SJSA1 (cell line): ENCODE results near the gene CPED1. TPM values are rescaled to one million over a fixed set of nuclear protein-coding genes. Genes with fewer than 3 reads are reported as not detected.
A peak's percentile ranks its signal among the peaks of the same experiment; 100 is the strongest.

Experiments
- DNase-seq, 2 experiments: peaks; one replicate each; pipeline ENCODE4 v3.0.0-alpha.2; 2015 to 2020; ENCODE audit warnings: low spot score in 2 of 2, low read depth in 1 of 2
- H3K27ac ChIP-seq: fragments of 250-450 bp; sonication (Bioruptor Pico); 2 replicates; pipeline ENCODE4 v1.5.1; 2020; ENCODE audit warnings: mild to moderate bottlenecking, moderate library complexity
- H3K27me3 ChIP-seq: fragments of 250-450 bp; sonication (Bioruptor Pico); replicated peaks from 2 replicates; pipeline ENCODE4 v1.5.1; 2020; ENCODE audit warnings: mild to moderate bottlenecking, moderate library complexity
- H3K36me3 ChIP-seq: fragments of 250-450 bp; sonication (Bioruptor Pico); 2 replicates; pipeline ENCODE4 v1.5.1; 2020; ENCODE audit warnings: mild to moderate bottlenecking
- H3K4me1 ChIP-seq: fragments of 250-450 bp; sonication (Bioruptor Pico); replicated peaks from 2 replicates; pipeline ENCODE4 v1.6.1; 2021; ENCODE audit warnings: mild to moderate bottlenecking
- H3K4me3 ChIP-seq: fragments of 250-450 bp; sonication (Bioruptor Pico); 2 replicates; pipeline ENCODE4 v1.5.1; 2020; ENCODE audit warnings: mild to moderate bottlenecking
- H3K9me3 ChIP-seq: fragments of 250-450 bp; sonication (Bioruptor Pico); replicated peaks from 2 replicates; pipeline ENCODE4 v1.5.1; 2020; ENCODE audit warnings: mild to moderate bottlenecking
- total RNA-seq: library from RNA; depleted of rRNA; stranded (reverse); fragments of >200 nt; shearing (Covaris generic); gene quantifications from 2 replicates; pipeline ENCODE4 v1.2.3, GENCODE V29; 2014; rRNA removed

Gene CPED1
- 46.6 and 64.8 TPM in 2 replicates for total RNA-seq

DNA sequence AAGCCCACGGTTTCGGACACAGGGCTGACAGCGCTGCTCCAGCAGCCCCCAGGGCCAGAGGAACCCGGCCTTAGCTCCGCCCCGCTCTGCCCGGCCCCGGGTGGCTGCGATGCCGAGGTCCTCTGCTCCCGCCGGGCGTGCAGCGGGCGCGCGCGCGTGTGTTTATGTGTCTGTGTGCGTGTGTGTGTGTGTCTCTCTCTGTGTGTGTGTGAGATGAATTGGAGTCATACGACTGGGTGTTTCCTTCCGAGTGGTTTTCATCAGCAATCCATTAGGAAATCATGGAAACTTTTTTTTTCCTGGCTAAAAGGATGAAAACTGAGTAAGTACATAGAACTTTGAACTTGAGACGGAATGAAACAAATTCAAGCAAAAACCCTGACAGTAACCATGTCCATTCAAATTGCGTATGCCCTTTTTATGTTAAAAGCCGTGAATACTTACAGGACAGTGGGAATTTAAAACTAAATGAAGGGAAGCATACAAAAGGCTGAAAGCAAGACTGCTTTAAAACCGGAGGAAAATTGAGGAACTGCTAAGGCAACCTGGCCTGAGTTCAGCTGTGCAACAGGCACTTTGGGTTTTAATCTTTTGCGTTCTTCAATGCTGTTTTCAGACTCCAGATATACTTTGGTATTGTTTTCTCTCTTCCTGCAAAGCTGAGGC, at the start of gene CPED1:
TSS of gene CPED1 (plus strand) at position 121 of the 666 bp plus-strand sequence. CDS start 911 bp downstream, outside the sequence.
- Histone ChIP-seq H3K4me1 (peaks cover 26% of the 10 kb centered on the region), H3K9me3 (no peaks in the 10 kb centered on the region), H3K27me3 (no peaks in the 10 kb centered on the region), H3K4me3 (peak within 1 kb of the TSS; percentile 43), H3K36me3 (peaks cover 7% of the 10 kb centered on the region; the same call in 1 of the 2 replicates), H3K27ac (peak within 1 kb of the TSS; percentile 90)
- DNase-seq: peak; percentile 83 to 86

DNA sequence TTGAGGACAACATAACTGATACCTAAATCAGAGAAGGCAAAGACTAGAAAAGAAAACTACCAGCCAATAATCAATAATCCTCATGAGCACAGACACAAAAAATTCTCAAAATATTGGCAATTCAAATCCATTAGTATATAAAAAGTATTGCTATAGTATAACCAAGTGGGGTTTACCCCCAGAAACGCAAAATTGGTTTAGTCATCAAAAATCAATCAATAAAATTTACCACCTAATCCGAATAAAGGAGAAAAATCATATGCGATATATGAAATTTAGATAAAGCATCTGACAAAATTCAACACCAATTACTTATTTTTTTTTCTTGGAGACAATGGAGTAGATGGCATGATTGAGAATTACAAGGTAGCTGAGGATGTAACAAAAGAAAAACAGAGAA, 49.2 kb upstream of the CPED1 start:
- Histone ChIP-seq H3K4me3 (no peak overlapping the region), H3K27me3 (peaks cover 18% of the 10 kb centered on the region), H3K4me1 (no peaks in the 10 kb centered on the region), H3K36me3 (no peaks in the 10 kb centered on the region), H3K27ac (no peak overlapping the region), H3K9me3 (no peaks in the 10 kb centered on the region)
- DNase-seq: no peak

DNA sequence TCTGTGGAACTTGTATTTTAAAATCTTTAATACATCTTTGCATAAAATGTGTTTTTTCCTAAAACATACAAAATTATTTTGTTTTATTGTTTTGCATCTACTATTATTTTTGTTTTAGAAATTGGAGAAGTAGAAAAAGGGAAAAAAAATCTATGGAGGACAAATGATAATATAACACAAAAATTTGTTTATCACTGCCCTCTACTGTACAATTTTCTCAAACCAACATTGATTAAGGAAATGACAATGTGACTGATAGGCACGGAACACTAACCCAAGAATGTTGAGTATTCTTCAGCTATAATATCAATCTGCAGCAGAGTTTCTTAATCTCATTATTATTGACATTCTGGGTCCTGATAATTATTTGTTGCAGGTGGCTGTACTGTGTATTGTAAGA, 47.4 kb upstream of the CPED1 start:
- Histone ChIP-seq H3K4me3 (no peak overlapping the region), H3K4me1 (no peaks in the 10 kb centered on the region), H3K27me3 (peaks cover 26% of the 10 kb centered on the region), H3K9me3 (no peaks in the 10 kb centered on the region), H3K36me3 (no peaks in the 10 kb centered on the region), H3K27ac (no peak overlapping the region)
- DNase-seq: no peak

DNA sequence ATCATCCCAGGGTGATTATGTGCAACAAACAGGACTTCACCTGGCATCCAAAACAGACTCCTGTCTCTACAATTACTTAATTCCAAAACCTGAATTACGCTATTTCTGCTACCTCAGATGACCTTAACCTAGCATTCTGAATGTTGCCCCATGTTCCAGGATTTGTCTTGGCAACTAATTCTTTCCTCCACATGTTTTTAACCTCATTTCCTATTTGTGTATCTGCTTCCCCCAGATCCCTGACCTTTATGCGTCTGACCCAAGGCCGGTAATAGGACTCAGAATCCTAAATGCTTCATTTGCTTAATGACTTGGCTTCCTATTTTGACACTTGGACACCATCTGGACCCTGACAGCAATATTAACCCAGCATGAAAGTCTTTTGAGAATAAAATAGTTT, 46.7 kb upstream of the CPED1 start:
- no peak for DNase-seq
- H3K27me3 ChIP-seq: peaks cover 26% of the 10 kb centered on the region
- no peak overlapping the region for H3K27ac ChIP-seq
- H3K9me3 ChIP-seq: no peaks in the 10 kb centered on the region
- no peak overlapping the region for H3K4me3 ChIP-seq
- no peaks in the 10 kb centered on the region for H3K36me3 ChIP-seq
- no peaks in the 10 kb centered on the region for H3K4me1 ChIP-seq

DNA sequence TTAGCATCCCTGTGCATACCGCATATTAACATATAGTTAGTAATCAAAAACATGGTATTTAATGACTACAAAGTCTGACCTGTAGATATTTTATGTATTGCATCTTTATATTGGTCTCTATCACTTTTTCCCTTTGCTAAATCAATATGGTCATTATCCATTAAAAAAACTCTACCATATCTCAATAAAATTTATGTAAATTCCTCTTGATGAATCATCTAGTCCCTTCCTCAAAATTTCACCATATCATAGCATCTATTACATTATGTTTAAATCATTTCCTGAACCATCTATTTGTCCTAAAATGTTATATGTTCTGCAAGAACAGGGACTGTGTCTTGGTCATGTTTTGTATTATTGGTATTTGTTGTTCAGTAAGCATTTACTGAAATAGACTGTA, 45.6 kb upstream of the CPED1 start:
- H3K27me3 ChIP-seq: peaks cover 26% of the 10 kb centered on the region
- no peaks in the 10 kb centered on the region for H3K4me1 ChIP-seq
- DNase-seq: no peak
- no peaks in the 10 kb centered on the region for H3K36me3 ChIP-seq
- H3K4me3 ChIP-seq: no peak overlapping the region
- no peak overlapping the region for H3K27ac ChIP-seq
- H3K9me3 ChIP-seq: no peaks in the 10 kb centered on the region

DNA sequence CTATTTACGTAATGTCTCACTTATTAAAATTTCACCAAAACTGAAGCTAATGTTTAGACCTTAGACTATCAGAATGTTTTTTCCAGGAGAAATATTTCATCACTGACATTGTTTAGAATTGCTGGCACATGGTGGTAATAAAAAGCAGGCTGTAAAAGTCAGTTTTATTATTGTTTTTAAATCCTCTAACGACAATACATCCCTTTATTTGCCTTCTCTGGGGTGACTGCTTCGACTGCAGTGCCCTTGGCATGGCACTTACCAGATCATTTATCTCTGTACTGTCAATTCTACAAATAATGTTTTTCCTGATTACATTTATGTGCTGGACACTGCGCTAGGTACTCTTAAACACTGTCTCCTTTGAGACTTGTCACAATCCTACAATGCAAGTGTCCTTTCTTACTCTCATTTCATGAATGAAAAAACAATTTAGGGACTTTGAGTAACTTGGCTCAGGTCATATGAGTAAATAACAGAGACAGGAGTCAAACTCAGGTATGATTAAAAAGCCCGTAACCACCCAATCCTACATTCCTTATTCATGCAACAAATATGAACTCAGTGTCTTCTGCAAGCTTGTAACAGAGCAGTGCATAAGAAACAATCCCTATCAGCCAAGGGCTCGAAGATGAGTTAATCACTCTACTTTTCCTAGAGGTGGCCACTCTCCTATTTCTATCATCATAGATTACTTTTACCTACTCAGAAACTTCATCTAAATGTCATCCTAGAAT, 43.5 kb upstream of the CPED1 start:
- Histone ChIP-seq H3K27ac (no peak overlapping the region), H3K4me3 (no peak overlapping the region), H3K4me1 (no peaks in the 10 kb centered on the region), H3K36me3 (no peaks in the 10 kb centered on the region), H3K9me3 (no peaks in the 10 kb centered on the region), H3K27me3 (peaks cover 24% of the 10 kb centered on the region)
- DNase-seq: no peak

DNA sequence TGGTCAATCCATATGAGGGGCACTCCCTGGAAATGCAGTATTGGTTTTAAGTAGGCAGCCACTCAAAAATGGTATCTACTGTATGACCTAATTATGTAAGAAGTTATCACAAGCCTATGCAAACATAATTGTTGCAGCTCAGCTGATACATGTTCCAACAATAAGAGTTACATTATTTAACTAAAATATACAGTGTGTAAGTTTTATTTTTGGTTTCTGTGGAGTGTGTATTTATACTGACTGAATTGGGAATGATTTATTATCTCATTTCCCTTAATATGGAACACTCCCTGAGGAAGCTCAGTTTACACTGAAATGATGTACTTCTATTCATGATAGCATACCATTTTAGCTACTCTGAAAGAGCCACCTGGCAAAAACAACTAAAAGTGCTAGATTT, 40.5 kb upstream of the CPED1 start:
- H3K4me1 ChIP-seq: peaks cover 7% of the 10 kb centered on the region
- no peak overlapping the region for H3K4me3 ChIP-seq
- no peaks in the 10 kb centered on the region for H3K9me3 ChIP-seq
- peaks cover 15% of the 10 kb centered on the region for H3K27me3 ChIP-seq
- peaks cover 4% of the 10 kb centered on the region for H3K36me3 ChIP-seq
- no peak for DNase-seq
- H3K27ac ChIP-seq: no peak overlapping the region

DNA sequence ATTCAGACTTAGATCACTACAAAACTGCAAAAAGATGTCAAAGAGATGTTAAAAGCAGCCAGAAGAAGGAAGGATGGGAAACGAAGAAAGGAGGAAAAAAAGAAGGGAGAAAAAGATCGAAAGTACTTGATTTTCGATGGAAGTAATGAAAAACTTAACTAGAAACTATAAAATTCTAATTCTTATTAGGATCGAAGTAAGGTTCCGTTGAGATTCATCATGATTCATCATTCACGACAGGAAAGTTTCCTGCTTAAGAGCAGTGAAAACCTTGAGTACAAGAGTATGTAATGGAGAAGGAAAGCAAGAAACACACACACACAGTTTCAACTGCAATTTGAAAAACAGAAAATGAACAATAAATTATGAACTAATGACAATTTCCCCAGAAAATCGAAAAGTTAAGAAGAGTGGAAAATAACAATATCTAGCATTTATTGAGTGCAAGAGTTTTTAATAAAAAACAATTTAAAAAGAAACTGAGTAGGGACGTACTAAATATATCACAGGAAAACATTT, 39.1 kb upstream of the CPED1 start:
- peaks cover 16% of the 10 kb centered on the region for H3K36me3 ChIP-seq
- H3K27me3 ChIP-seq: peaks cover 11% of the 10 kb centered on the region; the same call in 1 of the 2 replicates
- no peaks in the 10 kb centered on the region for H3K9me3 ChIP-seq
- DNase-seq: no peak
- H3K27ac ChIP-seq: no peak overlapping the region
- H3K4me3 ChIP-seq: peak overlapping the region; percentile 52
- peaks cover 7% of the 10 kb centered on the region for H3K4me1 ChIP-seq

DNA sequence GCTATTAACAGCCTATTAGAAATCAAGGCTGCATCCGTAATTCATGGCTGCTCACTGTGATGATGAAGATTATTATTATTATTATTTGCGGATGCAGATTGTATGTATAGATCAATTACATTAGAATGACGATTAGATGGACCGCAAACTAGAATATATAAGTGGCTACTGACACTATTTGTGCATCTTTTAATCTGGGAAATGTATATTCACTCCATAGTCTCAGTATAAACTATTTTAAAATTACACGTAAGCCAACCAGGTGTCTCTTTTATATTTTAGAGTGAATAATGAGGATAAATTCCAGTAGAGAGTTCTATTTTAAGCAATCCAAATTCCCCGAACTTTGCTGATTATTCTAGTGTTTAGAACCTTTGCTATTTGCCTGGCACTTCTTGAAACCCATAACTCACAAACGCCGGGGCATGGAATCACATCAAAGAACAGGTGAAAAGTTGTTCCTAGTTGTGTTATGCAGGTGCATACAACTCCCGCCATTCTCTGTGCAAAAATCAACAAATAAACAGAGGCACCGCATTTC, 38.4 kb upstream of the CPED1 start:
- H3K36me3 ChIP-seq: peaks cover 17% of the 10 kb centered on the region
- no peak for DNase-seq
- peaks cover 4% of the 10 kb centered on the region; the same call in 1 of the 2 replicates for H3K27me3 ChIP-seq
- H3K9me3 ChIP-seq: no peaks in the 10 kb centered on the region
- H3K27ac ChIP-seq: no peak overlapping the region
- peak overlapping the region; percentile 52 for H3K4me3 ChIP-seq
- peaks cover 7% of the 10 kb centered on the region for H3K4me1 ChIP-seq

DNA sequence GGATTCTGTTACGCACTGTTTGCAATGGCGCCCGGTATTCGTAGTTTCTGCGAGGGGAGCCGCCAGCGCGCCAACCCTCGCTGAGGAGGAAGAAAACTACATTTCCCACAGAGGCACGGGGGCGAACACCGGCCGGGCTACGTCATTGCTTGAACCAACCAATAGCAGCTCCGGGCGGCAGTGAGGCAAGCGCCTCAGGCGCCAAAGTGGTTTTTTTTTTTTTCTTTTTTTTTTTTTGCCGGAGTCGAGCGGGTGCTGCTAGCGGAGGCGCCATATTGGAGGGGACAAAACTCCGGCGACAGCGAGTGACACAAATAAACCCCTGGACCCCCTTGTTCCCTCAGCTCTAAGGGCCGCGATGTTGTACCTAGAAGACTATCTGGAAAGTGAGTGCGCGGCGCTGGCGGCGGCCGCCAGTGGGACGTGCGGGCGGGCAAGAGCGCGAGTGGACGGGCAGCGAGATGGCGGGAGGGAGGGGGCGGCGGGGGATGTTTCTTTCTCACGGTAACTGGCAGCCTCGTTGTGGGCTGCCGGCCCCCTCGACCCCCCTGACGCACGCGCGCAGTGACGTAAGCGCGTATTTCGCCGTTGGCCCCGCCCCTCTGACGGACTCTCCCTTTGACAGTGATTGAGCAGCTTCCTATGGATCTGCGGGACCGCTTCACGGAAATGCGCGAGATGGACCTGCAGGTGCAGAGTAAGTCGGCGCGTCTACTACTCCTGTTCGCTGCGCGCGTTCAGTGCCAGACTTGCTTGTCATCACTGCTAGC, 37.8 kb upstream of the CPED1 start, which contains the start of gene ING3:
TSS of gene ING3 (plus strand) at position 239 of the 770 bp plus-strand sequence. CDS start at position 359, 120 bp downstream.
- DNase-seq: peak; percentile 97 to 99
- Histone ChIP-seq H3K27me3 (peaks cover 4% of the 10 kb centered on the region; the same call in 1 of the 2 replicates), H3K27ac (peak within 1 kb of the TSS; percentile 98), H3K9me3 (no peaks in the 10 kb centered on the region), H3K36me3 (peaks cover 23% of the 10 kb centered on the region), H3K4me1 (peaks cover 7% of the 10 kb centered on the region), H3K4me3 (peak within 1 kb of the TSS; percentile 52)

DNA sequence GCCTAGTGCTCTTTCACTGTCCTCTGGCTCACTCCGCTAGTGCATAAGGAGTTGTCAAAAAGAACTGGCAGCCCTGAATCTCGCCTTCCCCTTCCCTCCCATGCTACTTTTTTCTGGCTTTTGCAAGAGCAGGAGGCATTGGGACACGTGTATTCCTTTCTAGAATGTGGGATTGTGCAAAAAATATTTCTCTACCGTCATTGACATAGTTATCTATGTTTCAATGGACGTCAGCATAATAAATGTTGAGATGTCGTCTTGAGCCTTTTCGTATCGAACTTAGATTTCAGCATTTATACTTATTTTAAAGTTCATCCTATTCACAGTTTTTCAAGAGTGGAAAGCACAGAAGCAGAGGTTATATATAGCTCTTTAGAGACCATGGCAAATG, 37.2 kb upstream of the CPED1 start:
- Histone ChIP-seq H3K27me3 (peaks cover 4% of the 10 kb centered on the region; the same call in 1 of the 2 replicates), H3K9me3 (no peaks in the 10 kb centered on the region), H3K27ac (peak overlapping the region; percentile 98), H3K4me1 (peaks cover 7% of the 10 kb centered on the region), H3K36me3 (peaks cover 29% of the 10 kb centered on the region), H3K4me3 (peak overlapping the region; percentile 52)
- no peak for DNase-seq

DNA sequence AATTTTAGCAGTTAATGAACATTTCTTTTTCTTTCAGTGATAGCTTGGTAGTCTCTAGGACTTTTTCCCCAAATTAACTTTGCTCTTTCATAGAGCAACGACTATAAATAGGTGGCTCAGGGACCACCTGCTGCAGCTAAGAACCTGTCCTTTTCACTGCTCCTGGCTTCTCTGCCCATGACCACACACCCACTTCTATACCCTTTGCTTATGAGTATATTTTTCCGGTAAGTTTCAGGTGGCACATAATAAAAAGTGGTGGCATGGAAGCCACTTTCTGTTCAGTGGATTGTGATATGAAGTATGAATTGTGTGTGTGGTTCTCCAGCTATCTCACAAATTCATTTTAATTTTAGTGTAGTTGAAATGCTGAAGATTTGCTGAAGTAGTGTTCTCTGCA, 36.7 kb upstream of the CPED1 start:
- peaks cover 7% of the 10 kb centered on the region for H3K4me1 ChIP-seq
- peak overlapping the region; percentile 52 for H3K4me3 ChIP-seq
- peaks cover 34% of the 10 kb centered on the region for H3K36me3 ChIP-seq
- DNase-seq: no peak
- no peak overlapping the region for H3K27ac ChIP-seq
- H3K9me3 ChIP-seq: no peaks in the 10 kb centered on the region
- H3K27me3 ChIP-seq: peaks cover 4% of the 10 kb centered on the region; the same call in 1 of the 2 replicates

DNA sequence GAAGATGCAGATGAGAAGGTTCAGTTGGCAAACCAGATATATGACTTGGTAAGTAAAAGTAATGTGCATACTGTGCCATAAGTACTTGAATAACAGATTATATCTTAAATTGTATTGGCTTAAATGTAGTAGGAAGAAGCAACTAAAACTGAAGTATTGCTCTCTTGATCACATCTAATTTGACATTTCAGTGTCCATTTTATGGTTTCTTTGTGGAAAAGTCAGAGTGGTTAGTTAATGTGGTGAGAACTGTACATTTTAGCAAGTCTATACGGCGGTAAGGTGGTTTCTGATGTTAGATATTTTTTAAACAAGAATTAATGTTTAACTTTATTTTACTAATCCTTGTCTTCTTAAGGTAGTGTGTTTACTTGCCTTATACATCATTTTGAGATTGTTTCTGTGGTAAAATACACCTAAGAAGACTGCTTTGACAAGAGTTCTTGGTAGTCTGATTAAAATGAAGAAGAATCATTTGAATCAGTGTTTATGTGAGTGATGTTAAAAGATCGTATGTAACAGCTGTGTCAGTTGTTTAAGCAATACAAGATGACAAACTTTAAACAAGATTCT, 32.8 kb upstream of the CPED1 start:
- Histone ChIP-seq H3K9me3 (no peaks in the 10 kb centered on the region), H3K27ac (no peak overlapping the region), H3K36me3 (peaks cover 46% of the 10 kb centered on the region), H3K4me1 (peaks cover 7% of the 10 kb centered on the region), H3K4me3 (no peak overlapping the region), H3K27me3 (no peaks in the 10 kb centered on the region)
- no peak for DNase-seq
